H7 (cell line): ENCODE results near the gene KRT77. TPM values are rescaled to one million over a fixed set of nuclear protein-coding genes. Genes with fewer than 3 reads are reported as not detected.

Source experiments
- DNase-seq: peaks from one replicate; pipeline ENCODE4 v3.0.0; 2012
- H3K27me3 ChIP-seq: 2 replicates; pipeline ENCODE4 v1.6.0; 2011; ENCODE audit warnings: mild to moderate bottlenecking, low read length; ENCODE audit not compliant: control insufficient read depth, insufficient read depth
- H3K36me3 ChIP-seq: replicated peaks from 2 replicates; pipeline ENCODE4 v1.5.1; 2011; ENCODE audit warnings: low read length; ENCODE audit not compliant: control insufficient read depth, insufficient read depth
- H3K4me3 ChIP-seq: 2 replicates; pipeline ENCODE4 v1.5.1; 2011; ENCODE audit warnings: low read depth, mild to moderate bottlenecking, control low read depth, low read length, moderate library complexity; ENCODE audit not compliant: insufficient read depth
- total RNA-seq: library from RNA; depleted of rRNA; stranded (reverse); fragments of >200 nt; shearing (Covaris generic); gene quantifications from 2 replicates; pipeline ENCODE4 v1.2.3, GENCODE V29; 2014

KRT77 gene
- total RNA-seq, 1 experiment from 2014 or later: not detected

GRCh38 chr12:52656616-52657015 lies 46.7 kb downstream of the KRT77 start:
- Histone ChIP-seq H3K27me3 (no peaks in the 10 kb centered on the region), H3K4me3 (no peak overlapping the region), H3K36me3 (no peaks in the 10 kb centered on the region)
- DNase-seq: peak; percentile 43

- no peaks in the 10 kb centered on the region for H3K27me3 ChIP-seq
- no peak for DNase-seq
- H3K36me3 ChIP-seq: no peaks in the 10 kb centered on the region
- no peak overlapping the region for H3K4me3 ChIP-seq
These were observed 47.6 kb downstream of the KRT77 start for GRCh38 chr12:52655720-52656124.

- Histone ChIP-seq H3K4me3 (no peak overlapping the region), H3K27me3 (no peaks in the 10 kb centered on the region), H3K36me3 (no peaks in the 10 kb centered on the region)
- no peak for DNase-seq
These were observed 48.1 kb downstream of the KRT77 start for GRCh38 chr12:52655251-52655650.

GRCh38 chr12:52651726-52652261 lies 51.5 kb downstream of the KRT77 start, which contains the start of gene KRT2:
Gene KRT2 (minus strand): TSS chr12:52652211. CDS start chr12:52652142, 69 bp downstream.
- Histone ChIP-seq H3K27me3 (no peaks in the 10 kb centered on the region; the same call in 1 of the 2 replicates), H3K36me3 (no peaks in the 10 kb centered on the region), H3K4me3 (no peak within 1 kb of the TSS)
- no peak for DNase-seq

GRCh38 chr12:52650520-52651081 lies 52.7 kb downstream of the KRT77 start:
- no peak for DNase-seq
- no peaks in the 10 kb centered on the region; the same call in 1 of the 2 replicates for H3K27me3 ChIP-seq
- no peak overlapping the region for H3K4me3 ChIP-seq
- H3K36me3 ChIP-seq: no peaks in the 10 kb centered on the region

GRCh38 chr12:52649066-52649465 lies 54.3 kb downstream of the KRT77 start:
- no peaks in the 10 kb centered on the region; the same call in 1 of the 2 replicates for H3K27me3 ChIP-seq
- DNase-seq: no peak
- H3K4me3 ChIP-seq: no peak overlapping the region

GRCh38 chr12:52648012-52648550 lies 55.2 kb downstream of the KRT77 start:
- Histone ChIP-seq H3K27me3 (no peaks in the 10 kb centered on the region; the same call in 1 of the 2 replicates), H3K4me3 (no peak overlapping the region), H3K36me3 (no peaks in the 10 kb centered on the region)
- no peak for DNase-seq

More at GRCh38 chr12:52649066-52649465, 54.3 kb downstream of the KRT77 start:
- H3K36me3 ChIP-seq: no peaks in the 10 kb centered on the region

- Histone ChIP-seq H3K36me3 (no peaks in the 10 kb centered on the region), H3K27me3 (no peaks in the 10 kb centered on the region; the same call in 1 of the 2 replicates), H3K4me3 (no peak overlapping the region)
- DNase-seq: no peak
These were observed 55.7 kb downstream of the KRT77 start for GRCh38 chr12:52647601-52648000.

GRCh38 chr12:52646613-52647012 lies 56.7 kb downstream of the KRT77 start:
- no peak for DNase-seq
- Histone ChIP-seq H3K36me3 (no peaks in the 10 kb centered on the region), H3K4me3 (no peak overlapping the region), H3K27me3 (no peaks in the 10 kb centered on the region; the same call in 1 of the 2 replicates)

- H3K27me3 ChIP-seq: no peaks in the 10 kb centered on the region; the same call in 1 of the 2 replicates
- H3K4me3 ChIP-seq: no peak overlapping the region
- DNase-seq: no peak
- no peaks in the 10 kb centered on the region for H3K36me3 ChIP-seq
These were observed 57.3 kb downstream of the KRT77 start for GRCh38 chr12:52645982-52646381.

GRCh38 chr12:52645120-52645761 lies 58.1 kb downstream of the KRT77 start:
- no peaks in the 10 kb centered on the region; the same call in 1 of the 2 replicates for H3K27me3 ChIP-seq
- H3K36me3 ChIP-seq: no peaks in the 10 kb centered on the region
- no peak overlapping the region for H3K4me3 ChIP-seq
- DNase-seq: no peak

GRCh38 chr12:52644078-52644415 lies 59.3 kb downstream of the KRT77 start:
- H3K27me3 ChIP-seq: no peaks in the 10 kb centered on the region; the same call in 1 of the 2 replicates

GRCh38 chr12:52643233-52644077 lies 59.9 kb downstream of the KRT77 start:
- Histone ChIP-seq H3K36me3 (no peaks in the 10 kb centered on the region), H3K27me3 (no peaks in the 10 kb centered on the region; the same call in 1 of the 2 replicates), H3K4me3 (no peak overlapping the region)
- DNase-seq: no peak

More at GRCh38 chr12:52644078-52644415, 59.3 kb downstream of the KRT77 start:
- no peak overlapping the region for H3K4me3 ChIP-seq
- H3K36me3 ChIP-seq: no peaks in the 10 kb centered on the region
- DNase-seq: no peak

- Histone ChIP-seq H3K36me3 (no peaks in the 10 kb centered on the region), H3K27me3 (no peaks in the 10 kb centered on the region), H3K4me3 (no peak overlapping the region)
- no peak for DNase-seq
These were observed 61.9 kb downstream of the KRT77 start for GRCh38 chr12:52641468-52641867.
